ENCODE results near the gene LMBR1L.

- TF ChIP-seq, protein P1, sequence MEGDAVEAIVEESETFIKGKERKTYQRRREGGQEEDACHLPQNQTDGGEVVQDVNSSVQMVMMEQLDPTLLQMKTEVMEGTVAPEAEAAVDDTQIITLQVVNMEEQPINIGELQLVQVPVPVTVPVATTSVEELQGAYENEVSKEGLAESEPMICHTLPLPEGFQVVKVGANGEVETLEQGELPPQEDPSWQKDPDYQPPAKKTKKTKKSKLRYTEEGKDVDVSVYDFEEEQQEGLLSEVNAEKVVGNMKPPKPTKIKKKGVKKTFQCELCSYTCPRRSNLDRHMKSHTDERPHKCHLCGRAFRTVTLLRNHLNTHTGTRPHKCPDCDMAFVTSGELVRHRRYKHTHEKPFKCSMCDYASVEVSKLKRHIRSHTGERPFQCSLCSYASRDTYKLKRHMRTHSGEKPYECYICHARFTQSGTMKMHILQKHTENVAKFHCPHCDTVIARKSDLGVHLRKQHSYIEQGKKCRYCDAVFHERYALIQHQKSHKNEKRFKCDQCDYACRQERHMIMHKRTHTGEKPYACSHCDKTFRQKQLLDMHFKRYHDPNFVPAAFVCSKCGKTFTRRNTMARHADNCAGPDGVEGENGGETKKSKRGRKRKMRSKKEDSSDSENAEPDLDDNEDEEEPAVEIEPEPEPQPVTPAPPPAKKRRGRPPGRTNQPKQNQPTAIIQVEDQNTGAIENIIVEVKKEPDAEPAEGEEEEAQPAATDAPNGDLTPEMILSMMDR (IDR thresholded peaks at IDR 0.05): no peak
- TF ChIP-seq EP300 (IDR thresholded peaks at IDR 0.05): no peak
These were observed 24.5 kb downstream of the LMBR1L start for GRCh38 chr12:49086116-49086515.

Data from upper lobe of left lung (tissue), 4 donors.